ENCODE data around the gene MAN1C1.

- TF ChIP-seq CTCF (IDR thresholded peaks at IDR 0.05; ENCODE audit: poor library complexity, severe bottlenecking) = no peak
- no peak for TF ChIP-seq POLR2AphosphoS5 (IDR thresholded peaks at IDR 0.05)
- TF ChIP-seq REST (IDR thresholded peaks at IDR 0.05; ENCODE audit: borderline replicate concordance) = no peak
Observed at GRCh38 chr1:25799352-25799934, 182.9 kb downstream of the MAN1C1 start.
